ENCODE measurements around the gene SCN1A.

The SCN1A gene

DNA sequence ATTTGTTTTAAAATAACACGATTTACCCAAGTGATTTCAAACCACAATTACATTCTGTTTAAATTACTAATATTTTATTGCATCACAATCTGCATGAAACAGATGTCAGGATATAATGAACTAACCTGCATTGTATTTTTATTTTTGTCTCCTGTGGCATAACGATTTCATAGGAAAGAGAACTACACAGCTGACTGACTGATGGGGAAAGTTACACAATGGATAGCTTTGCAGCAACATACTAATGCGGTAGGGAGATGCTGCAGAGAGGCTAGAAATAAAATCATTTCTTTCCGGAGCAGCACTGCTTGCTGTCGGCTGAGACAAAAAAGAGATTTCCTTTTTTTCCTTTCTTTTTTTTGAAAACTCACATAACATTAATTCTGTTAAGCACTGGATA lies 36.9 kb downstream of the SCN1A start:
- no peak for DNase-seq (ENCODE audit: low read depth)
- no peak overlapping the region for H3K4me3 ChIP-seq (ENCODE audit: low read depth, low read length)
- TF ChIP-seq, protein P1, sequence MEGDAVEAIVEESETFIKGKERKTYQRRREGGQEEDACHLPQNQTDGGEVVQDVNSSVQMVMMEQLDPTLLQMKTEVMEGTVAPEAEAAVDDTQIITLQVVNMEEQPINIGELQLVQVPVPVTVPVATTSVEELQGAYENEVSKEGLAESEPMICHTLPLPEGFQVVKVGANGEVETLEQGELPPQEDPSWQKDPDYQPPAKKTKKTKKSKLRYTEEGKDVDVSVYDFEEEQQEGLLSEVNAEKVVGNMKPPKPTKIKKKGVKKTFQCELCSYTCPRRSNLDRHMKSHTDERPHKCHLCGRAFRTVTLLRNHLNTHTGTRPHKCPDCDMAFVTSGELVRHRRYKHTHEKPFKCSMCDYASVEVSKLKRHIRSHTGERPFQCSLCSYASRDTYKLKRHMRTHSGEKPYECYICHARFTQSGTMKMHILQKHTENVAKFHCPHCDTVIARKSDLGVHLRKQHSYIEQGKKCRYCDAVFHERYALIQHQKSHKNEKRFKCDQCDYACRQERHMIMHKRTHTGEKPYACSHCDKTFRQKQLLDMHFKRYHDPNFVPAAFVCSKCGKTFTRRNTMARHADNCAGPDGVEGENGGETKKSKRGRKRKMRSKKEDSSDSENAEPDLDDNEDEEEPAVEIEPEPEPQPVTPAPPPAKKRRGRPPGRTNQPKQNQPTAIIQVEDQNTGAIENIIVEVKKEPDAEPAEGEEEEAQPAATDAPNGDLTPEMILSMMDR (IDR thresholded peaks at IDR 0.05; ENCODE audit: insufficient read depth, low read depth, low read length, missing control alignments), result no peak

DNA sequence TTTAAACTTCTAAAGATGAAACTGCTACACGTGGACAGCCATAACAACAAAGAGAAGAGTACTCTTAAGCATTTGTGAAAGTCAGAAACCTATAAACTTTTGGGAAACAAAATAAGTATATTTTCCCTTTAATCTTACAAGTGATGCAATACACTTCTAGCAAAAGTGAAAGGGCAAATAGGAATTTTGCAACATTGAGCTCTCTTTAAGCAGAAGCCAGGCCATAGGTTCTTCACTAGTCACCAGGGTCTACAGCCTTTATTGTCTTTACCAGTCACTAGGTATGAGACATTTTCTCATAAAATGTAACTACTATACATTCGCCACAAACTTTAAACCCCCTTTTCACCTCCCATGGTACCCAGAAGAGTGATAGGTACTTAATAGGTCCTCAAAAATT lies 37.5 kb downstream of the SCN1A start:
- TF ChIP-seq, protein P1 (IDR thresholded peaks at IDR 0.05; ENCODE audit: insufficient read depth, low read depth, low read length, missing control alignments), result no peak
- no peak overlapping the region for H3K4me3 ChIP-seq (ENCODE audit: low read depth, low read length)
- no peak for DNase-seq (ENCODE audit: low read depth)

DNA sequence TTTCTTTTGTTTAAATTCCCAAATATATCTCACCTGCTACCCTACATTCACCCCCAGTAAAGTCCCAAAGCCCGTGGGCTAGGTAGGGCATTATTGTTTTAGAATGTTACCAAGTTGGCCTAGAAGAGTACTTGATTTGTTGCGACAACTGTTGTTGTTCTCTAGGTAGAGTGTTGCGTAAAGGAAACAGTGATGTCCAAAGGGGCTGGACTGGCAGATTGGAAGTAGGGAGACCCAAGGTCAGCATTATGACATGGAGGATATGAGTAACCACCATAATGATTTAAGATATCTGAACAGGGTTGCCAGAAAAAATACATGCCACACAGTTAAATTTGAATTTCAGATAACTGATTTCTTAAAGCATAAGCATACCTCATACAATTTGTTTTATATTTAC lies 39.2 kb downstream of the SCN1A start:
- H3K4me3 ChIP-seq (ENCODE audit: low read depth, low read length), result no peak overlapping the region
- no peak for DNase-seq (ENCODE audit: low read depth)
- TF ChIP-seq, protein P1 (IDR thresholded peaks at IDR 0.05; ENCODE audit: insufficient read depth, low read depth, low read length, missing control alignments), result no peak

DNA sequence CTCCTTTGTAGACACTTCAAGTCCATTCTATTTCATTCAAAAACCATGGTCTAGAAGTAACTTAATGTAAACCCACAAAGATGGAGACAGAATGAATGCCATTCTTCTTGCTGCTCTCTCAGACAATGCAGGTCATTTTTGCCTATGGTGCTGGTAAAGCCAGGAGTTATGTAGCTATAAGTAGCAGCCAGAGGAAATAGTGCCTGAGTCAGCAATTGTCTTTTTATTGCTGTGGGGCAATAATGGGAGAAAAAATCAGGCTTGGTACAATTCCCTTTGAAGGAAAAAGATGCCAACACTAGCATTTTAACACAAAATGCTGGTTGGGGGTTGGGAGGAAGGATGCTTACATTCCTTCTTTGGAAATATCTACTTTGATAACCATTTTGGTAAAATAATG lies 43.5 kb downstream of the SCN1A start:
- H3K4me3 ChIP-seq (ENCODE audit: low read depth, low read length), result no peak overlapping the region
- TF ChIP-seq, protein P1 (IDR thresholded peaks at IDR 0.05; ENCODE audit: insufficient read depth, low read depth, low read length, missing control alignments), result no peak
- no peak for DNase-seq (ENCODE audit: low read depth)

DNA sequence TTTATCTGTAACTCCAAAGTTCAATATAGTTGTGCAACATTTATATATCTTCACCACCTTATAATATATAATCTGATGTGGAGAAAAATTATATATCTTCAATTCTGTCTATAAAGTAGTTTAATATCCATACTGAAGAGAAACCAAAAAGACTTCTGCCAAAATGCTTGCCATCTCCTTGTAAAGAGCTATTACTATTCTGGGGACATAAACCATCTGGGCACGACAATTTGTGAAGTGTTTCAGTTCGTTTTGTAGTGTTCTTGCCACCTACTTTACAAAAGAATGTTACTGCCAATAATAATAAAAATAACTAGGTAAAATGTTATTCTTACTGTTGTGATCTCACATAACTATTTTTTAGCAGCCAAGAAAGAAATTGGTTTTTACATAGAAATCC lies 45.1 kb downstream of the SCN1A start:
- TF ChIP-seq, protein P1 (IDR thresholded peaks at IDR 0.05; ENCODE audit: insufficient read depth, low read depth, low read length, missing control alignments), result no peak
- no peak for DNase-seq (ENCODE audit: low read depth)
- no peak overlapping the region for H3K4me3 ChIP-seq (ENCODE audit: low read depth, low read length)

DNA sequence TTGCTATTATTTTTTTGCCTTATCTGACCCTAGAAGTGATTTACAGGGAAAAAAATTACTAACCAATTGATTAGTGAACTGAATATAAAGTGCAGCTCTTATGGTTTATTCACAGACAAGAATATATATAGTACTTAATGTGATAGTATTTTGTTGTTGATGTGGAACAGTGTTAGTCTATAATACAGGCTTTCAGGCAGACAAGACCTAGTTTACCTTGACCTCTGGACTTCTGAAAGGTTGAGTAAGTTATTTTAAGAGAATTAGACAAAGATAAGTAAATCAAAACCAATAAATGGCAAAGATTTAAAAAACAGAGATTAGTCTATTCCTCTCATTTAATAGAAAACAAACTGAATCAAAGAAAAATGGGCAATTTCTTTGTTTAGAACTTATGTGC lies 46.0 kb downstream of the SCN1A start:
- DNase-seq (ENCODE audit: low read depth), result no peak
- no peak overlapping the region for H3K4me3 ChIP-seq (ENCODE audit: low read depth, low read length)
- TF ChIP-seq, protein P1 (IDR thresholded peaks at IDR 0.05; ENCODE audit: insufficient read depth, low read depth, low read length, missing control alignments), result no peak

DNA sequence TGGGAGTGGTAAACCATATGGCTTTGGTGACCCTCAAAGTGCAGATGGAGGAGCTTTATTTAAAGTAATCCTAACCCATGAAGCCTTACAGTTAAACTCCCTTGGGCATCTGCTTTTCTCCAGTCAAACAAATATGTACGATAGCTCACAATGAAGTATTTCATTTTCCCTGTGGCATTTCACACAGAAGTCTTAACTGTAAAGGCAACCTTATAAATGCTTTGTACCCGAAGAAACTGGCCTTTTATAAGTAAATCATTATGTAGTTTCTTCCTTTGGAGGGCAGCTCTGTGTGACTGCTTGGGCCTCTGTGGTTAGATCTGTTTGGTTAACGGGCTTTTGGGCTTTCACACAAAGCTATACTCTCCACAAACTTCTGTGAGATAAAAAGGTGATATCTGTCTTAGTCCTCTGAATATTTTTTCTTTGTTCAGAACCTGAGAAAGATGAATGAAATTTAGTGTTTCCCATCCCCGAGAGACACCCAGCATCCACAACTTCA lies 46.6 kb downstream of the SCN1A start:
- no peak overlapping the region for H3K4me3 ChIP-seq (ENCODE audit: low read depth, low read length)
- TF ChIP-seq, protein P1 (IDR thresholded peaks at IDR 0.05; ENCODE audit: insufficient read depth, low read depth, low read length, missing control alignments), result no peak
- no peak for DNase-seq (ENCODE audit: low read depth)

All from GM12865 (cell line).